GM23338 (cell line): ENCODE data around the gene SLC25A48. TPM values are rescaled to one million over a fixed set of nuclear protein-coding genes. Genes with fewer than 3 reads are reported as not detected.

Experiments used
- ATAC-seq: fragments of 200-7000 bp; cut with Tn5 transposase; 3 replicates; pipeline ENCODE4 v1.9.1; 2020
- DNase-seq: peaks from one replicate; pipeline ENCODE4 v3.0.0-alpha.2; 2015; ENCODE audit warnings: low spot score
- H2AFZ ChIP-seq: fragments of 200-600 bp; sonication (generic); 2 replicates; pipeline ENCODE4 v1.8.0; 2016; ENCODE audit warnings: antibody characterized with exemption, mild to moderate bottlenecking, moderate library complexity
- H3F3A ChIP-seq: fragments of 200-600 bp; sonication (generic); replicated peaks from 2 replicates; pipeline ENCODE4 v1.8.0; 2017; ENCODE audit warnings: antibody characterized with exemption, mixed run types, low read depth
- H3K27ac ChIP-seq: fragments of 200-600 bp; sonication (generic); 2 replicates; pipeline ENCODE4 v1.6.1; 2016; ENCODE audit warnings: low read depth
- H3K27me3 ChIP-seq: fragments of 200-600 bp; sonication (generic); 2 replicates; pipeline ENCODE4 v1.8.0; 2016; ENCODE audit warnings: mild to moderate bottlenecking, mixed run types, moderate library complexity; ENCODE audit not compliant: insufficient read depth
- H3K36me3 ChIP-seq: fragments of 200-600 bp; sonication (generic); 2 replicates; pipeline ENCODE4 v1.8.0; 2016; ENCODE audit warnings: mild to moderate bottlenecking; ENCODE audit not compliant: insufficient read depth
- H3K4me1 ChIP-seq: fragments of 200-600 bp; sonication (generic); 2 replicates; pipeline ENCODE4 v1.8.0; 2016; ENCODE audit warnings: mild to moderate bottlenecking, moderate library complexity; ENCODE audit not compliant: insufficient read depth
- H3K4me2 ChIP-seq: fragments of 200-600 bp; sonication (generic); 2 replicates; pipeline ENCODE4 v1.7.1; 2017; ENCODE audit warnings: mixed run types
- H3K4me3 ChIP-seq: fragments of 200-600 bp; sonication (generic); 2 replicates; pipeline ENCODE4 v1.6.1; 2016; ENCODE audit warnings: mixed run types
- H3K79me2 ChIP-seq: fragments of 200-600 bp; sonication (generic); replicated peaks from 2 replicates; pipeline ENCODE4 v1.8.0; 2017; ENCODE audit warnings: mild to moderate bottlenecking; ENCODE audit not compliant: insufficient read depth
- H3K9me2 ChIP-seq: fragments of 200-600 bp; sonication (generic); 2 replicates; pipeline ENCODE4 v1.8.0; 2017; ENCODE audit not compliant: insufficient read depth
- H4K20me1 ChIP-seq: fragments of 200-600 bp; sonication (generic); replicated peaks from 2 replicates; pipeline ENCODE4 v1.8.0; 2017; ENCODE audit warnings: mild to moderate bottlenecking; ENCODE audit not compliant: insufficient read depth
- H3K27ac Mint-ChIP-seq: 2 replicates; pipeline ENCODE4 v1.8.0; 2020; ENCODE audit warnings: inconsistent platforms, mild to moderate bottlenecking, moderate library complexity, mixed read lengths
- H3K27me3 Mint-ChIP-seq: 3 replicates; pipeline ENCODE4 v1.8.0; 2022; ENCODE audit warnings: low read depth, mild to moderate bottlenecking, moderate library complexity, mixed read lengths, inconsistent platforms; ENCODE audit not compliant: insufficient read depth, poor library complexity
- H3K36me3 Mint-ChIP-seq: 3 replicates; pipeline ENCODE4 v1.8.0; 2021; ENCODE audit warnings: low read depth, mild to moderate bottlenecking, inconsistent platforms, moderate library complexity, mixed read lengths
- H3K4me1 Mint-ChIP-seq: 3 replicates; pipeline ENCODE4 v1.8.0; 2020; ENCODE audit warnings: mild to moderate bottlenecking, inconsistent platforms, mixed read lengths
- H3K4me3 Mint-ChIP-seq: 3 replicates; pipeline ENCODE4 v1.8.0; 2021; ENCODE audit warnings: moderate library complexity, mild to moderate bottlenecking, inconsistent platforms, mixed read lengths
- H3K9me3 Mint-ChIP-seq: 3 replicates; pipeline ENCODE4 v1.8.0; 2020; ENCODE audit warnings: moderate library complexity, mild to moderate bottlenecking, inconsistent platforms, mixed read lengths
- CREB1 ChIP-seq: fragments of 250-450 bp; sonication (Bioruptor Pico); IDR thresholded peaks from 2 replicates; pipeline ENCODE4 v1.5.0; 2020; ENCODE audit warnings: low read depth, mild to moderate bottlenecking, moderate library complexity
- EZH2 ChIP-seq: fragments of 200-600 bp; sonication (generic); IDR thresholded peaks from one replicate; pipeline ENCODE4 v1.8.0; 2017; ENCODE audit warnings: antibody characterized with exemption, mild to moderate bottlenecking, low read depth; ENCODE audit not compliant: unreplicated experiment
- EZH2phosphoT487 ChIP-seq: fragments of 200-600 bp; sonication (generic); IDR thresholded peaks from one replicate; pipeline ENCODE4 v1.8.1; 2018; ENCODE audit warnings: antibody characterized with exemption; ENCODE audit not compliant: unreplicated experiment
- JUNB ChIP-seq: IDR thresholded peaks from one replicate; pipeline ENCODE4 v1.6.1; 2016; ENCODE audit warnings: antibody characterized with exemption; ENCODE audit not compliant: unreplicated experiment
- NANOG ChIP-seq: IDR thresholded peaks from 2 replicates; pipeline ENCODE4 v1.6.1; 2016; ENCODE audit warnings: antibody characterized with exemption, borderline replicate concordance
- POLR2AphosphoS5 ChIP-seq: IDR thresholded peaks from 2 replicates; pipeline ENCODE4 v1.6.1; 2016; ENCODE audit warnings: antibody characterized with exemption, low read depth
- STAT1 ChIP-seq: IDR thresholded peaks from one replicate; pipeline ENCODE4 v1.6.1; 2016; ENCODE audit warnings: antibody characterized with exemption; ENCODE audit not compliant: unreplicated experiment
- ZNF114 ChIP-seq: fragments of 250-450 bp; sonication (Bioruptor Pico); IDR thresholded peaks from 2 replicates; pipeline ENCODE4 v1.5.0; 2020; ENCODE audit warnings: mild to moderate bottlenecking, moderate library complexity
- ZNF331 ChIP-seq: fragments of 250-450 bp; sonication (Bioruptor Pico); IDR thresholded peaks from 2 replicates; pipeline ENCODE4 v1.5.0; 2020; ENCODE audit warnings: low read depth, mild to moderate bottlenecking, moderate library complexity
- polyA plus RNA-seq: library from polyadenylated mRNA; unstranded; fragments of >200 nt; fragmentation: Nextera tagmentation; extraction: Ambion mirVana; gene quantifications from 2 replicates; pipeline ENCODE4 v1.2.1, GENCODE V29; 2016
- total RNA-seq: library from RNA; depleted of rRNA; stranded (reverse); fragments of >200 nt; shearing (Covaris generic); gene quantifications from 2 replicates; pipeline ENCODE4 v1.2.3, GENCODE V29; 2014
- TF ChIP-seq, protein P1 (sequence below): IDR thresholded peaks from 2 replicates; pipeline ENCODE4 v1.6.1; 2016; ENCODE audit warnings: antibody characterized with exemption
- TF ChIP-seq, protein P2 (sequence below), 2 experiments: fragments of 200-600 bp in 1 of 2; sonication (generic) in 1 of 2; conservative IDR thresholded peaks; 2 replicates each; pipeline versions ENCODE4 v1.5.1 to v1.6.1; 2016 to 2017; ENCODE audit warnings: antibody characterized with exemption in 2 of 2, low read depth in 2 of 2, mild to moderate bottlenecking in 2 of 2, moderate library complexity in 1 of 2
- TF ChIP-seq, protein P3 (sequence below): IDR thresholded peaks from one replicate; pipeline ENCODE4 v1.6.1; 2018; ENCODE audit warnings: antibody characterized with exemption; ENCODE audit not compliant: unreplicated experiment

SLC25A48 gene
- total and polyA plus RNA-seq, 2 experiments from 2014 or later = 1.1 to 1.5 TPM

GRCh38 chr5:135859641-135860040, 25.2 kb downstream of the SLC25A48 start:
- Histone ChIP-seq H3K27me3 (no peaks in the 10 kb centered on the region), H3K36me3 (no peaks in the 10 kb centered on the region), H3K27ac (no peak overlapping the region), H3K4me3 (no peak overlapping the region), H3F3A (no peaks in the 10 kb centered on the region), H4K20me1 (no peaks in the 10 kb centered on the region), H3K4me1 (no peaks in the 10 kb centered on the region), H3K9me2 (no peaks in the 10 kb centered on the region), H3K79me2 (no peaks in the 10 kb centered on the region), H2AFZ (no peak overlapping the region), H3K4me2 (no peak overlapping the region)
- Mint-ChIP-seq H3K9me3 (no peaks in the 10 kb centered on the region), H3K4me1 (no peaks in the 10 kb centered on the region), H3K4me3 (no peak overlapping the region), H3K27ac (no peak overlapping the region), H3K36me3 (no peaks in the 10 kb centered on the region), H3K27me3 (peaks cover 2% of the 10 kb centered on the region)
- ATAC-seq (no peak), DNase-seq (no peak)
- TF ChIP-seq POLR2AphosphoS5 (no peak), NANOG (no peak), EZH2phosphoT487 (no peak), JUNB (no peak), EZH2 (no peak)
- TF ChIP-seq, protein P1, sequence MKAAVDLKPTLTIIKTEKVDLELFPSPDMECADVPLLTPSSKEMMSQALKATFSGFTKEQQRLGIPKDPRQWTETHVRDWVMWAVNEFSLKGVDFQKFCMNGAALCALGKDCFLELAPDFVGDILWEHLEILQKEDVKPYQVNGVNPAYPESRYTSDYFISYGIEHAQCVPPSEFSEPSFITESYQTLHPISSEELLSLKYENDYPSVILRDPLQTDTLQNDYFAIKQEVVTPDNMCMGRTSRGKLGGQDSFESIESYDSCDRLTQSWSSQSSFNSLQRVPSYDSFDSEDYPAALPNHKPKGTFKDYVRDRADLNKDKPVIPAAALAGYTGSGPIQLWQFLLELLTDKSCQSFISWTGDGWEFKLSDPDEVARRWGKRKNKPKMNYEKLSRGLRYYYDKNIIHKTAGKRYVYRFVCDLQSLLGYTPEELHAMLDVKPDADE = no peak
- TF ChIP-seq, protein P2, sequence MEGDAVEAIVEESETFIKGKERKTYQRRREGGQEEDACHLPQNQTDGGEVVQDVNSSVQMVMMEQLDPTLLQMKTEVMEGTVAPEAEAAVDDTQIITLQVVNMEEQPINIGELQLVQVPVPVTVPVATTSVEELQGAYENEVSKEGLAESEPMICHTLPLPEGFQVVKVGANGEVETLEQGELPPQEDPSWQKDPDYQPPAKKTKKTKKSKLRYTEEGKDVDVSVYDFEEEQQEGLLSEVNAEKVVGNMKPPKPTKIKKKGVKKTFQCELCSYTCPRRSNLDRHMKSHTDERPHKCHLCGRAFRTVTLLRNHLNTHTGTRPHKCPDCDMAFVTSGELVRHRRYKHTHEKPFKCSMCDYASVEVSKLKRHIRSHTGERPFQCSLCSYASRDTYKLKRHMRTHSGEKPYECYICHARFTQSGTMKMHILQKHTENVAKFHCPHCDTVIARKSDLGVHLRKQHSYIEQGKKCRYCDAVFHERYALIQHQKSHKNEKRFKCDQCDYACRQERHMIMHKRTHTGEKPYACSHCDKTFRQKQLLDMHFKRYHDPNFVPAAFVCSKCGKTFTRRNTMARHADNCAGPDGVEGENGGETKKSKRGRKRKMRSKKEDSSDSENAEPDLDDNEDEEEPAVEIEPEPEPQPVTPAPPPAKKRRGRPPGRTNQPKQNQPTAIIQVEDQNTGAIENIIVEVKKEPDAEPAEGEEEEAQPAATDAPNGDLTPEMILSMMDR (conservative IDR thresholded peaks at IDR 0.05; ENCODE audit: low read depth in 2 of 2) = no peak

DNA sequence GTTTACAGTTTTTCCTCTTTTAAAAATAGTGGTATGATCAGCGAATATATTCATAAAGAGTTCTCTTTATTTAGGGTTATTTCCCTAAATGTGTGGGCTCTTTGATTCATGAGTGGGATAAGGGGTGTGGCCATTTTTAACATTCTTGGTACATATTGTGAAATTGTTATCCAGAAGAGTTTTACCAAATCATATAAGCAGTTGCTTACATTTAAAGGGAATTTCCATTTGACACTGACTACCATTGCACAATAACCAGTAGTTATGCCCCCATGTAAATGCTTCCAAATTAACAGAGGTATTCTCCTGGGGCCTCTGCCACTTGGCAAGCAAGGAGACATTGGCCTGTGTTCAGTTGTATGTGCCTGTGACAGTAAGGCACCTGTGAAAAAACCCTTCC, 27.2 kb downstream of the SLC25A48 start:
- H3K27me3 Mint-ChIP-seq = peaks cover 2% of the 10 kb centered on the region
- H2AFZ ChIP-seq = no peak overlapping the region
- H3K9me3 Mint-ChIP-seq = no peaks in the 10 kb centered on the region
- TF ChIP-seq NANOG = no peak
- TF ChIP-seq, protein P1 = no peak
- TF ChIP-seq, protein P2 (conservative IDR thresholded peaks at IDR 0.05; ENCODE audit: low read depth in 2 of 2) = no peak
- TF ChIP-seq STAT1 = no peak
- no peak for TF ChIP-seq ZNF114 (CRISPR knock-in tag)
- TF ChIP-seq CREB1 (CRISPR knock-in tag) = no peak
- TF ChIP-seq ZNF331 (CRISPR knock-in tag) = no peak
- TF ChIP-seq, protein P3, sequence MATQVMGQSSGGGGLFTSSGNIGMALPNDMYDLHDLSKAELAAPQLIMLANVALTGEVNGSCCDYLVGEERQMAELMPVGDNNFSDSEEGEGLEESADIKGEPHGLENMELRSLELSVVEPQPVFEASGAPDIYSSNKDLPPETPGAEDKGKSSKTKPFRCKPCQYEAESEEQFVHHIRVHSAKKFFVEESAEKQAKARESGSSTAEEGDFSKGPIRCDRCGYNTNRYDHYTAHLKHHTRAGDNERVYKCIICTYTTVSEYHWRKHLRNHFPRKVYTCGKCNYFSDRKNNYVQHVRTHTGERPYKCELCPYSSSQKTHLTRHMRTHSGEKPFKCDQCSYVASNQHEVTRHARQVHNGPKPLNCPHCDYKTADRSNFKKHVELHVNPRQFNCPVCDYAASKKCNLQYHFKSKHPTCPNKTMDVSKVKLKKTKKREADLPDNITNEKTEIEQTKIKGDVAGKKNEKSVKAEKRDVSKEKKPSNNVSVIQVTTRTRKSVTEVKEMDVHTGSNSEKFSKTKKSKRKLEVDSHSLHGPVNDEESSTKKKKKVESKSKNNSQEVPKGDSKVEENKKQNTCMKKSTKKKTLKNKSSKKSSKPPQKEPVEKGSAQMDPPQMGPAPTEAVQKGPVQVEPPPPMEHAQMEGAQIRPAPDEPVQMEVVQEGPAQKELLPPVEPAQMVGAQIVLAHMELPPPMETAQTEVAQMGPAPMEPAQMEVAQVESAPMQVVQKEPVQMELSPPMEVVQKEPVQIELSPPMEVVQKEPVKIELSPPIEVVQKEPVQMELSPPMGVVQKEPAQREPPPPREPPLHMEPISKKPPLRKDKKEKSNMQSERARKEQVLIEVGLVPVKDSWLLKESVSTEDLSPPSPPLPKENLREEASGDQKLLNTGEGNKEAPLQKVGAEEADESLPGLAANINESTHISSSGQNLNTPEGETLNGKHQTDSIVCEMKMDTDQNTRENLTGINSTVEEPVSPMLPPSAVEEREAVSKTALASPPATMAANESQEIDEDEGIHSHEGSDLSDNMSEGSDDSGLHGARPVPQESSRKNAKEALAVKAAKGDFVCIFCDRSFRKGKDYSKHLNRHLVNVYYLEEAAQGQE = no peak

More for the DNA sequence above, 27.2 kb downstream of the SLC25A48 start:
- Mint-ChIP-seq H3K36me3 (no peaks in the 10 kb centered on the region), H3K4me1 (no peaks in the 10 kb centered on the region), H3K4me3 (no peak overlapping the region), H3K27ac (no peak overlapping the region)
- no peak overlapping the region for H3K4me2 ChIP-seq
- DNase-seq (no peak), ATAC-seq (no peak)
- no peaks in the 10 kb centered on the region for H4K20me1 ChIP-seq
- H3K4me3 ChIP-seq = no peak overlapping the region
- H3K27me3 ChIP-seq = no peaks in the 10 kb centered on the region
- no peaks in the 10 kb centered on the region for H3F3A ChIP-seq
- no peaks in the 10 kb centered on the region for H3K36me3 ChIP-seq
- H3K79me2 ChIP-seq = no peaks in the 10 kb centered on the region
- 0 out of 2 replicates have a peak, but pooled peaks cover 5% of the 10 kb centered on the region for H3K9me2 ChIP-seq
- no peak overlapping the region for H3K27ac ChIP-seq
- H3K4me1 ChIP-seq = no peaks in the 10 kb centered on the region
